H1 (cell line): ENCODE data around the gene RAET1E. TPM values are rescaled to one million over a fixed set of nuclear protein-coding genes. Genes with fewer than 3 reads are reported as not detected.

Experiments
- CTCF ChIA-PET: fragments of 300-600 bp; sonication (Branson Sonifier 250); formaldehyde crosslinking; loops from one replicate; lab custom pipeline; 2021; ENCODE audit not compliant: partially characterized antibody; lab: Charles Lee
- POLR2A ChIA-PET: fragments of 300-600 bp; sonication (Branson Sonifier 250); formaldehyde crosslinking; loops from one replicate; lab custom pipeline; 2021; ENCODE audit warnings: inconsistent platforms; ENCODE audit not compliant: partially characterized antibody; lab: Charles Lee
- DNase-seq, 2 experiments: peaks; one replicate each; pipeline versions ENCODE4 v3.0.0 to v3.0.0-alpha.2; 2010 to 2022; ENCODE audit warnings: low spot score in 2 of 2, low read depth in 1 of 2, mixed read lengths in 1 of 2
- FAIRE-seq: peaks from 2 replicates; lab custom pipeline; 2011; peaks lifted over from hg19 to GRCh38; lab: Jason Lieb, UNC
- H2AFZ ChIP-seq: 2 replicates; pipeline ENCODE4 v1.8.1; 2012; ENCODE audit warnings: low read length, inconsistent platforms
- H2AK5ac ChIP-seq: 2 replicates; pipeline ENCODE4 v1.6.1; 2013; ENCODE audit warnings: low read depth, low read length
- H2BK120ac ChIP-seq: replicated peaks from 2 replicates; pipeline ENCODE3; 2013; ENCODE audit warnings: low read depth, low read length, inconsistent platforms
- H2BK12ac ChIP-seq: 2 replicates; pipeline ENCODE4 v1.6.1; 2013; ENCODE audit warnings: low read depth, low read length
- H2BK15ac ChIP-seq: 2 replicates; pipeline ENCODE4 v1.6.1; 2013; ENCODE audit warnings: low read length
- H2BK20ac ChIP-seq: 2 replicates; pipeline ENCODE4 v1.6.1; 2013; ENCODE audit warnings: low read length
- H2BK5ac ChIP-seq: 2 replicates; pipeline ENCODE4 v1.6.1; 2013; ENCODE audit warnings: low read depth, low read length
- H3K14ac ChIP-seq: 2 replicates; pipeline ENCODE4 v1.6.1; 2013; ENCODE audit warnings: inconsistent platforms; ENCODE audit not compliant: insufficient read length
- H3K18ac ChIP-seq: 2 replicates; pipeline ENCODE4 v1.6.1; 2013; ENCODE audit warnings: low read length; ENCODE audit errors: extremely low read depth
- H3K23ac ChIP-seq: 2 replicates; pipeline ENCODE4 v1.6.1; 2013; ENCODE audit warnings: inconsistent platforms; ENCODE audit not compliant: insufficient read length
- H3K23me2 ChIP-seq: 2 replicates; pipeline ENCODE4 v1.6.1; 2013; ENCODE audit warnings: low read depth, low read length
- H3K27ac ChIP-seq: 2 replicates; pipeline ENCODE4 v1.6.1; 2011; ENCODE audit warnings: low read depth, low read length, inconsistent platforms
- H3K27me3 ChIP-seq, 4 experiments: replicated peaks in 1 of 4; 1 replicate in 1 of 4; 2 replicates in 3 of 4; pipeline versions ENCODE4 v1.6.1 to v1.8.1; 2011 to 2013; ENCODE audit warnings: low read length in 3 of 4, mild to moderate bottlenecking in 3 of 4, inconsistent platforms in 2 of 4, mixed read lengths in 2 of 4, moderate library complexity in 1 of 4; ENCODE audit not compliant: control insufficient read depth in 3 of 4, insufficient read depth in 3 of 4; ENCODE audit errors: extremely low read depth in 1 of 4
- H3K36me3 ChIP-seq, 4 experiments: 2 replicates each; pipeline versions ENCODE4 v1.6.1 to v1.8.1; 2011 to 2013; ENCODE audit warnings: mild to moderate bottlenecking in 4 of 4, low read length in 3 of 4, moderate library complexity in 2 of 4, control low read depth in 1 of 4, inconsistent platforms in 1 of 4; ENCODE audit not compliant: insufficient read depth in 4 of 4, control insufficient read depth in 2 of 4
- H3K4ac ChIP-seq: replicated peaks from 2 replicates; pipeline ENCODE3; 2013; ENCODE audit warnings: low read length, low read depth, mixed read lengths, inconsistent platforms; ENCODE audit not compliant: insufficient read length
- H3K4me1 ChIP-seq, 4 experiments: replicated peaks in 1 of 4; 1 replicate in 1 of 4; 2 replicates in 3 of 4; pipeline versions ENCODE4 v1.6.1 to v1.8.1; 2011 to 2013; ENCODE audit warnings: low read length in 3 of 4, inconsistent platforms in 2 of 4, mixed read lengths in 1 of 4; ENCODE audit not compliant: insufficient read depth in 4 of 4, control insufficient read depth in 3 of 4
- H3K4me2 ChIP-seq, 2 experiments: 2 replicates each; pipeline versions ENCODE4 v1.6.1 to v1.8.1; 2011 to 2013; ENCODE audit warnings: low read depth in 2 of 2, low read length in 2 of 2, control low read depth in 1 of 2, inconsistent platforms in 1 of 2, mild to moderate bottlenecking in 1 of 2; ENCODE audit not compliant: insufficient read depth in 1 of 2
- H3K4me3 ChIP-seq, 4 experiments: fragments of 200-600, 300-600 bp in 1 of 4; sonication (generic), shearing (Covaris generic), sonication (Bioruptor Twin) in 1 of 4; 2 replicates each; pipeline versions ENCODE4 v1.5.1 to v1.8.1; 2011 to 2016; ENCODE audit warnings: low read length in 4 of 4, low read depth in 3 of 4, control low read depth in 2 of 4, inconsistent platforms in 2 of 4, mild to moderate bottlenecking in 2 of 4, mixed read lengths in 1 of 4, moderate library complexity in 1 of 4; ENCODE audit not compliant: insufficient read depth in 2 of 4; ENCODE audit errors: extremely low read depth in 1 of 4
- H3K56ac ChIP-seq: replicated peaks from 2 replicates; pipeline ENCODE3; 2013; ENCODE audit warnings: low read depth, mild to moderate bottlenecking, mixed read lengths, low read length, inconsistent platforms; ENCODE audit not compliant: insufficient read length
- H3K79me1 ChIP-seq: 2 replicates; pipeline ENCODE4 v1.6.1; 2013; ENCODE audit warnings: low read depth, low read length, control low read depth
- H3K79me2 ChIP-seq, 2 experiments: 2 replicates each; pipeline versions ENCODE4 v1.6.1 to v1.8.1; 2012 to 2013; ENCODE audit warnings: low read length in 2 of 2, mild to moderate bottlenecking in 2 of 2, inconsistent platforms in 1 of 2; ENCODE audit not compliant: insufficient read depth in 2 of 2, control insufficient read depth in 1 of 2
- H3K9ac ChIP-seq, 4 experiments: replicated peaks in 1 of 4; 1 replicate in 1 of 4; 2 replicates in 3 of 4; pipeline versions ENCODE4 v1.6.1 to v1.8.1; 2011 to 2013; ENCODE audit warnings: low read depth in 3 of 4, low read length in 3 of 4, control low read depth in 2 of 4, mild to moderate bottlenecking in 2 of 4, moderate library complexity in 2 of 4, inconsistent platforms in 1 of 4; ENCODE audit errors: extremely low read depth in 1 of 4
- H3K9me3 ChIP-seq, 2 experiments: 2 replicates each; pipeline versions ENCODE4 v1.6.1 to v1.8.1; 2012 to 2013; ENCODE audit warnings: mild to moderate bottlenecking in 2 of 2, moderate library complexity in 2 of 2, control low read depth in 1 of 2, inconsistent platforms in 1 of 2, low read depth in 1 of 2, low read length in 1 of 2, mixed read lengths in 1 of 2; ENCODE audit not compliant: insufficient read depth in 2 of 2
- H4K20me1 ChIP-seq, 2 experiments: replicated peaks in 1 of 2; 2 replicates each; pipeline versions ENCODE3 to v1.8.1; 2011 to 2013; ENCODE audit warnings: inconsistent platforms in 2 of 2, low read length in 2 of 2, mild to moderate bottlenecking in 1 of 2; ENCODE audit not compliant: insufficient read depth in 2 of 2, control insufficient read depth in 1 of 2
- H4K5ac ChIP-seq: 2 replicates; pipeline ENCODE4 v1.6.1; 2013; ENCODE audit warnings: low read length, low read depth, mixed read lengths, inconsistent platforms; ENCODE audit not compliant: insufficient read length
- H4K8ac ChIP-seq: 2 replicates; pipeline ENCODE4 v1.8.0; 2013; ENCODE audit warnings: mild to moderate bottlenecking, moderate library complexity, low read length, inconsistent platforms; ENCODE audit not compliant: insufficient read depth; ENCODE audit errors: extremely low read depth
- H4K91ac ChIP-seq: replicated peaks from 2 replicates; pipeline ENCODE3; 2013; ENCODE audit warnings: low read length, mixed read lengths, inconsistent platforms; ENCODE audit not compliant: insufficient read length
- BRCA1 ChIP-seq: IDR thresholded peaks from 2 replicates; pipeline ENCODE4 v1.6.1; 2012; ENCODE audit warnings: low read depth, low read length, improper control_type of control experiment
- E2F6 ChIP-seq: IDR thresholded peaks from 2 replicates; pipeline ENCODE4 v1.6.1; 2012; ENCODE audit warnings: inconsistent platforms
- EZH2 ChIP-seq: fragments of 200-600 bp; sonication (generic); IDR thresholded peaks from 2 replicates; pipeline ENCODE4 v1.7.1; 2012; ENCODE audit warnings: low read depth, mild to moderate bottlenecking, moderate library complexity, low read length, inconsistent platforms; ENCODE audit not compliant: severe bottlenecking
- FOSL1 ChIP-seq: IDR thresholded peaks from 2 replicates; pipeline ENCODE4 v1.6.1; 2011; ENCODE audit warnings: mild to moderate bottlenecking, low read depth, low read length, moderate library complexity; ENCODE audit not compliant: insufficient read depth
- GABPA ChIP-seq: IDR thresholded peaks from 2 replicates; pipeline ENCODE4 v1.6.1; 2011; ENCODE audit warnings: mild to moderate bottlenecking, low read length, moderate library complexity, borderline replicate concordance; ENCODE audit not compliant: insufficient read depth
- JUN ChIP-seq: IDR thresholded peaks from 2 replicates; pipeline ENCODE4 v1.6.1; 2011; ENCODE audit warnings: low read depth, mild to moderate bottlenecking, improper control_type of control experiment, low read length
- JUND ChIP-seq: IDR thresholded peaks from 2 replicates; pipeline ENCODE4 v1.6.1; 2011; ENCODE audit warnings: mild to moderate bottlenecking, improper control_type of control experiment, low read length
- MAX ChIP-seq: IDR thresholded peaks from 2 replicates; pipeline ENCODE4 v1.6.1; 2012; ENCODE audit warnings: inconsistent platforms
- NANOG ChIP-seq: IDR thresholded peaks from 2 replicates; pipeline ENCODE4 v1.6.1; 2011; ENCODE audit warnings: low read length, low read depth, mild to moderate bottlenecking, inconsistent platforms; ENCODE audit not compliant: insufficient read depth, poor library complexity, severe bottlenecking
- PHF8 ChIP-seq: fragments of 200-600 bp; sonication (generic); conservative IDR thresholded peaks from 2 replicates; pipeline ENCODE4 v1.7.1; 2012; ENCODE audit warnings: low read depth, mild to moderate bottlenecking, inconsistent platforms, low read length, moderate library complexity
- RBBP5 ChIP-seq: IDR thresholded peaks from 2 replicates; pipeline ENCODE4 v1.7.1; 2012; ENCODE audit warnings: low read depth, mild to moderate bottlenecking, inconsistent platforms, low read length, moderate library complexity, borderline replicate concordance
- RFX5 ChIP-seq: IDR thresholded peaks from 2 replicates; pipeline ENCODE4 v1.6.1; 2011; ENCODE audit warnings: low read depth, low read length, improper control_type of control experiment, borderline replicate concordance
- SIRT6 ChIP-seq: IDR thresholded peaks from one replicate; pipeline ENCODE4 v1.7.1; 2012; ENCODE audit warnings: low read length, inconsistent platforms
- TEAD4 ChIP-seq: IDR thresholded peaks from 2 replicates; pipeline ENCODE4 v1.6.1; 2012; ENCODE audit warnings: low read depth, low read length, inconsistent platforms, mixed read lengths
- WGBS, 2 experiments: shearing (Covaris generic) in 1 of 2; methylation state at CpG; one replicate each; pipeline versions ENCODE4 v1.1.6 to v1.1.7; 2013 to 2015; ENCODE audit warnings: low lambda C conversion rate in 2 of 2, mixed read lengths in 2 of 2, inconsistent platforms in 1 of 2, low coverage in 1 of 2, missing lambda C conversion rate in 1 of 2; ENCODE audit not compliant: insufficient replicate concordance in 2 of 2, insufficient coverage in 1 of 2, insufficient read length in 1 of 2; ENCODE audit errors: extremely low coverage in 1 of 2, missing lambda C conversion rate in 1 of 2; 5-methylcytosine and 5-hydroxymethylcytosine counted together
- polyA plus RNA-seq, 7 experiments: library from polyadenylated mRNA; depleted of rRNA in 3 of 7; stranded (reverse) in 5 of 7; unstranded in 2 of 7; fragments of >200 nt in 5 of 7; fragments of 200-250 nt in 2 of 7; gene quantifications; 1 replicate in 5 of 7; 2 replicates in 1 of 7; 4 replicates in 1 of 7; pipeline versions ENCODE4 v1.2.1 to v1.2.3, GENCODE V29; 2011 to 2013; ENCODE audit warnings: missing spikeins in 2 of 7, mixed read lengths in 2 of 7
- total RNA-seq: library from RNA; stranded (reverse); fragmentation: NEBNext Ultra II Directional; extraction: Animal tissue kit (Norgen Biotek cat#: 25700); gene quantifications from 2 replicates; pipeline ENCODE4 v1.2.1, GENCODE V29; 2021

RAET1E gene
- total and polyA plus RNA-seq, 2 of the 8 experiments (the other 6 are each of a cell fraction or from before 2014, with no cell fraction given): not detected

- H4K20me1 ChIP-seq: no peaks in the 10 kb centered on the region
- no peaks in the 10 kb centered on the region for H3K9me3 ChIP-seq
- CTCF ChIA-PET: interaction anchor here (0.6 to 1.0 kb wide), 4 partner anchors 26 to 195 kb away, joined by 3 read pairs; no protein-coding TSS in a partner anchor
- no peaks in the 10 kb centered on the region for H3K79me1 ChIP-seq
- no peak overlapping the region for H3K4ac ChIP-seq
- no peaks in the 10 kb centered on the region for H3K79me2 ChIP-seq
- H3K4me2 ChIP-seq: no peak overlapping the region
- POLR2A ChIA-PET: no interaction called here
- H3K9ac ChIP-seq: no peak overlapping the region
- no peak for DNase-seq
- no peak overlapping the region for H3K14ac ChIP-seq
- H4K91ac ChIP-seq: no peak overlapping the region
- H3K36me3 ChIP-seq: no peaks in the 10 kb centered on the region
- H3K4me3 ChIP-seq: no peak overlapping the region
- no peak overlapping the region for H2BK5ac ChIP-seq
- H3K23me2 ChIP-seq: no peaks in the 10 kb centered on the region
- H2AFZ ChIP-seq: no peak overlapping the region
- no peak overlapping the region for H2BK15ac ChIP-seq
- H3K27ac ChIP-seq: no peak overlapping the region
- no peak for FAIRE-seq
- no peak overlapping the region for H2BK12ac ChIP-seq
- no peak overlapping the region for H3K18ac ChIP-seq
- no peak overlapping the region for H3K56ac ChIP-seq
- WGBS, 2 experiments: 63% methylated on average over 1 of the region's 1 CpG; no CpG with 5 or more reads in 1 of the 2 experiments
- no peak overlapping the region for H4K5ac ChIP-seq
- no peak overlapping the region for H2AK5ac ChIP-seq
- peaks cover 0 to 5% (median under 1%) of the 10 kb centered on the region in 4 experiments; a peak in 2 of 7 replicates for H3K4me1 ChIP-seq
- no peak overlapping the region for H4K8ac ChIP-seq
- H2BK120ac ChIP-seq: no peak overlapping the region
- H3K27me3 ChIP-seq: no peaks in the 10 kb centered on the region; a peak in 1 of 7 replicates
- no peak overlapping the region for H2BK20ac ChIP-seq
- H3K23ac ChIP-seq: no peak overlapping the region
- TF ChIP-seq BRCA1 (no peak), JUND (no peak), RBBP5 (no peak), MAX (no peak), FOSL1 (no peak), PHF8 (no peak), GABPA (no peak), TEAD4 (no peak), SIRT6 (no peak), E2F6 (no peak), RFX5 (no peak), NANOG (no peak), JUN (no peak), EZH2 (no peak)
These were observed 25.7 kb downstream of the RAET1E start for GRCh38 chr6:149872233-149872632.
